ENCODE results near the gene BRI3. TPM values are rescaled to one million over a fixed set of nuclear protein-coding genes. Genes with fewer than 3 reads are reported as not detected.
A peak's percentile ranks its signal among the peaks of the same experiment; 100 is the strongest.

BRI3 gene
- total RNA-seq, 1 experiment from 2014 or later, result 344 TPM

DNA sequence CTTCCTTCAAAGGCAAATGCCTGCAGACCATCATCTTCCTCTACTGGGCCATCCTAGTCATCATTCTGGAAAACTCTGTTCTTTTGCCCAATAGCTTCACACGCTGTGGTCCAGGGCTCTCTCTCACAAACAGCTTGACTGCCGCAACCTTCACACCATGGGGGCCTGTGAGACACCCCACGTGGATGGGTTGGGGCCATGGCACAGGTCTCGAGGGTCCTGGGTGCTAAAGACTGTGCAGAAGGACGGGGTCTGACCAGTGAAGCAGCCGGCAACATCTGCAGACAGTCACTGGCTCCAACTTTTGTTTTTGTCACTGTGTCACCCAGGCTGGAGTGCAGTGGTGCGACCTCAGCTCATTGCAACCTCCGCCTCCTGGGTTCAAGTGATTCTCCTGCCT lies 28.1 kb downstream of the BRI3 start:
- Histone ChIP-seq H3K36me3 (ENCODE audit: control insufficient read depth, insufficient read depth, low read length) (peaks cover 12% of the 10 kb centered on the region; the same call in 1 of the 2 replicates), H3K9me3 (ENCODE audit: control insufficient read depth, insufficient read depth, low read depth, low read length) (no peaks in the 10 kb centered on the region), H3K4me1 (ENCODE audit: control insufficient read depth, insufficient read depth, low read length) (no peaks in the 10 kb centered on the region), H3K4me3 (ENCODE audit: low read depth in 2 of 2, low read length in 2 of 2) (no peak overlapping the region), H3K27ac (ENCODE audit: low read length) (no peak overlapping the region), H3K27me3 (ENCODE audit: control insufficient read depth, insufficient read depth, low read length) (no peaks in the 10 kb centered on the region)
- no TSS peak for BruUV-seq (replicated peaks)
- intact Hi-C loops (cut with micrococcal nuclease; ENCODE audit: unreplicated experiment), result no loop called here
- ATAC-seq (no peak), DNase-seq (ENCODE audit: low read depth, low spot score) (no peak)
- ChIA-PET POLR2A (no interaction called here), CTCF (no interaction called here)
- TF ChIP-seq TCF7L2 (IDR thresholded peaks at IDR 0.05; ENCODE audit: low read depth, low read length), result no peak
- TF ChIP-seq, protein P1, sequence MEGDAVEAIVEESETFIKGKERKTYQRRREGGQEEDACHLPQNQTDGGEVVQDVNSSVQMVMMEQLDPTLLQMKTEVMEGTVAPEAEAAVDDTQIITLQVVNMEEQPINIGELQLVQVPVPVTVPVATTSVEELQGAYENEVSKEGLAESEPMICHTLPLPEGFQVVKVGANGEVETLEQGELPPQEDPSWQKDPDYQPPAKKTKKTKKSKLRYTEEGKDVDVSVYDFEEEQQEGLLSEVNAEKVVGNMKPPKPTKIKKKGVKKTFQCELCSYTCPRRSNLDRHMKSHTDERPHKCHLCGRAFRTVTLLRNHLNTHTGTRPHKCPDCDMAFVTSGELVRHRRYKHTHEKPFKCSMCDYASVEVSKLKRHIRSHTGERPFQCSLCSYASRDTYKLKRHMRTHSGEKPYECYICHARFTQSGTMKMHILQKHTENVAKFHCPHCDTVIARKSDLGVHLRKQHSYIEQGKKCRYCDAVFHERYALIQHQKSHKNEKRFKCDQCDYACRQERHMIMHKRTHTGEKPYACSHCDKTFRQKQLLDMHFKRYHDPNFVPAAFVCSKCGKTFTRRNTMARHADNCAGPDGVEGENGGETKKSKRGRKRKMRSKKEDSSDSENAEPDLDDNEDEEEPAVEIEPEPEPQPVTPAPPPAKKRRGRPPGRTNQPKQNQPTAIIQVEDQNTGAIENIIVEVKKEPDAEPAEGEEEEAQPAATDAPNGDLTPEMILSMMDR (IDR thresholded peaks at IDR 0.05), result no peak
- no peak for TF ChIP-seq POLR2AphosphoS5 (IDR thresholded peaks at IDR 0.05; ENCODE audit: low read depth, low read length)
- TF ChIP-seq, protein P2, sequence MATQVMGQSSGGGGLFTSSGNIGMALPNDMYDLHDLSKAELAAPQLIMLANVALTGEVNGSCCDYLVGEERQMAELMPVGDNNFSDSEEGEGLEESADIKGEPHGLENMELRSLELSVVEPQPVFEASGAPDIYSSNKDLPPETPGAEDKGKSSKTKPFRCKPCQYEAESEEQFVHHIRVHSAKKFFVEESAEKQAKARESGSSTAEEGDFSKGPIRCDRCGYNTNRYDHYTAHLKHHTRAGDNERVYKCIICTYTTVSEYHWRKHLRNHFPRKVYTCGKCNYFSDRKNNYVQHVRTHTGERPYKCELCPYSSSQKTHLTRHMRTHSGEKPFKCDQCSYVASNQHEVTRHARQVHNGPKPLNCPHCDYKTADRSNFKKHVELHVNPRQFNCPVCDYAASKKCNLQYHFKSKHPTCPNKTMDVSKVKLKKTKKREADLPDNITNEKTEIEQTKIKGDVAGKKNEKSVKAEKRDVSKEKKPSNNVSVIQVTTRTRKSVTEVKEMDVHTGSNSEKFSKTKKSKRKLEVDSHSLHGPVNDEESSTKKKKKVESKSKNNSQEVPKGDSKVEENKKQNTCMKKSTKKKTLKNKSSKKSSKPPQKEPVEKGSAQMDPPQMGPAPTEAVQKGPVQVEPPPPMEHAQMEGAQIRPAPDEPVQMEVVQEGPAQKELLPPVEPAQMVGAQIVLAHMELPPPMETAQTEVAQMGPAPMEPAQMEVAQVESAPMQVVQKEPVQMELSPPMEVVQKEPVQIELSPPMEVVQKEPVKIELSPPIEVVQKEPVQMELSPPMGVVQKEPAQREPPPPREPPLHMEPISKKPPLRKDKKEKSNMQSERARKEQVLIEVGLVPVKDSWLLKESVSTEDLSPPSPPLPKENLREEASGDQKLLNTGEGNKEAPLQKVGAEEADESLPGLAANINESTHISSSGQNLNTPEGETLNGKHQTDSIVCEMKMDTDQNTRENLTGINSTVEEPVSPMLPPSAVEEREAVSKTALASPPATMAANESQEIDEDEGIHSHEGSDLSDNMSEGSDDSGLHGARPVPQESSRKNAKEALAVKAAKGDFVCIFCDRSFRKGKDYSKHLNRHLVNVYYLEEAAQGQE (IDR thresholded peaks at IDR 0.05; ENCODE audit: insufficient read depth in 1 of 2, low read depth in 2 of 2, low read length in 1 of 2), result no peak
- TF ChIP-seq SIN3A (IDR thresholded peaks at IDR 0.05; ENCODE audit: borderline replicate concordance, insufficient read depth, low read depth, low read length), result no peak
- in situ Hi-C loops (cut with HindIII; ENCODE audit: low pct_unique_long_range_greater_than_20kb, low sequenced_read_pairs), result no loop called here

DNA sequence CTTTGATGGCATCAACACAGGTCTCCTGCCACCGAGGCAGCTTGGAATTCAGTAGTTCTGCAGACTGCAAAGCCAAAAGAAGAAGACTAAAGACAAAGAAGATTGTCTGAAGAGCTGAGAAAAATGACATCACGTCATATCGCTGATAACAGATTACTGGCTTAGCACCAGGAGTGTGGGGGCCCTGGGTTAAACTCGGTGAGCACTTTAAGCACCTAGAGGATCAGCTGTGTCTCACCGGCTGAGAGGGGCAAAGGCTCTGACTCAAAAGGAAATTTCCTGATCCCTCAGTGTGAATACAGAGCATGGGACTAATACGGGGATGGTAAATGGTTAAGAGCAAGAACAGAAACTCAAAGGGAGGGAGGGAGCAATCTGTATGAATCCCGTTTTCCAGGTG lies 30.7 kb downstream of the BRI3 start:
- intact Hi-C loops (cut with micrococcal nuclease; ENCODE audit: unreplicated experiment) (no loop called here), in situ Hi-C loops (cut with HindIII; ENCODE audit: low pct_unique_long_range_greater_than_20kb, low sequenced_read_pairs) (no loop called here)
- no peak overlapping the region for H3K27ac ChIP-seq (ENCODE audit: low read length)
- DNase-seq (ENCODE audit: low read depth, low spot score), result no peak
- TF ChIP-seq POLR2AphosphoS5 (IDR thresholded peaks at IDR 0.05; ENCODE audit: low read depth, low read length), result no peak
- no peak for TF ChIP-seq SIN3A (IDR thresholded peaks at IDR 0.05; ENCODE audit: borderline replicate concordance, insufficient read depth, low read depth, low read length)
- TF ChIP-seq TCF7L2 (IDR thresholded peaks at IDR 0.05; ENCODE audit: low read depth, low read length), result no peak
- TF ChIP-seq, protein P1 (IDR thresholded peaks at IDR 0.05), result no peak
- TF ChIP-seq, protein P2 (IDR thresholded peaks at IDR 0.05; ENCODE audit: insufficient read depth in 1 of 2, low read depth in 2 of 2, low read length in 1 of 2), result no peak
- no peaks in the 10 kb centered on the region for H3K9me3 ChIP-seq (ENCODE audit: control insufficient read depth, insufficient read depth, low read depth, low read length)
- peaks cover 13% of the 10 kb centered on the region for H3K36me3 ChIP-seq (ENCODE audit: control insufficient read depth, insufficient read depth, low read length)
- CTCF ChIA-PET, result no interaction called here
- no peaks in the 10 kb centered on the region for H3K27me3 ChIP-seq (ENCODE audit: control insufficient read depth, insufficient read depth, low read length)
- POLR2A ChIA-PET, result no interaction called here
- no TSS peak for BruUV-seq (replicated peaks)
- 0 out of 2 replicates have a peak, but pooled peaks have one; percentile 6 for ATAC-seq
- no peaks in the 10 kb centered on the region for H3K4me1 ChIP-seq (ENCODE audit: control insufficient read depth, insufficient read depth, low read length)
- no peak overlapping the region for H3K4me3 ChIP-seq (ENCODE audit: low read depth in 2 of 2, low read length in 2 of 2)
